Measurements from ENCODE around the gene UBN1.

Gene UBN1

GRCh38 chr16:4910828-4911227 is 63.5 kb downstream of the UBN1 start:
- no peak for TF ChIP-seq CTCF (IDR thresholded peaks at IDR 0.05; ENCODE audit: low read depth, low read length)
- H3K4me3 ChIP-seq (ENCODE audit: low read depth, low read length): no peak overlapping the region

- TF ChIP-seq CTCF (IDR thresholded peaks at IDR 0.05; ENCODE audit: low read depth, low read length): no peak
- H3K4me3 ChIP-seq (ENCODE audit: low read depth, low read length): no peak overlapping the region
These were observed 64.7 kb downstream of the UBN1 start for GRCh38 chr16:4911970-4912386.

- no peak overlapping the region for H3K4me3 ChIP-seq (ENCODE audit: low read depth, low read length)
- no peak for TF ChIP-seq CTCF (IDR thresholded peaks at IDR 0.05; ENCODE audit: low read depth, low read length)
These were observed 66.0 kb downstream of the UBN1 start for GRCh38 chr16:4913130-4913773.

DNA sequence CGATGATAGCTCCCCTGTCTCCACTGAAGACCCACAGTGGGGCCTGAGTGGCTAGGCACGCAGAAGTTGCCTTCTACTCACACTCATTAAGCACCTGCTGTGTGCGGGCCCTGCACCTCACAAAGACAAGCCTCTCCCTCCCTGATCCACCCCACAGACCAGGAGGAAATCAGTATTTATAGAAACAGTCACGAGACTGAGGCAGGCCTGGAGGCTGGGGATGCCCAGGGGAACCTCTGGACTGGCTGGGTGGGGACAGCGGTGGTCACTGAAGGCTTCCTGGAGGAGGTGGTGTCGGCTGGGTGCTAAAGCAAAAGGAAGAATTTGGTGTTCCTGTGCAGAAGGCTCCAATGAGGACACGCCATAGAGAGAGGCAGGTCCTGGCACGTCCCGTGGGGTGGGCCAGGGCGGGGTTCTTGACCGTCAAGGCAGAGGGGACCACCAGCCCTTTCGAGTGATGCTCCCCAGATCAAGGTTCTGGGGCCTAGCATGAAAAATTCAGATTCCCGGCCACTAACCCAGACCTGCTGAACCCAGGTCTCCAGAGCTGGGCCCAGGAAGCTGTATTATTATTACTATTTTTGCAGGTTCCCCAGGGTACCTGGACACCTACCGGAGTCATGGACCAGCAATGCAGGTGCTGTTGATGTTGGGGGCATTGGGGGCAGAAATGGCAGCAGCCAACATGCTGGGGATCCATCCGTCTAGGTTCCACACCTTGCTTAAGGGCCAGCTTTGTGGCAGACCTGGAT is 66.7 kb downstream of the UBN1 start:
- TF ChIP-seq CTCF (IDR thresholded peaks at IDR 0.05; ENCODE audit: low read depth, low read length): no peak
- H3K4me3 ChIP-seq (ENCODE audit: low read depth, low read length): no peak overlapping the region

DNA sequence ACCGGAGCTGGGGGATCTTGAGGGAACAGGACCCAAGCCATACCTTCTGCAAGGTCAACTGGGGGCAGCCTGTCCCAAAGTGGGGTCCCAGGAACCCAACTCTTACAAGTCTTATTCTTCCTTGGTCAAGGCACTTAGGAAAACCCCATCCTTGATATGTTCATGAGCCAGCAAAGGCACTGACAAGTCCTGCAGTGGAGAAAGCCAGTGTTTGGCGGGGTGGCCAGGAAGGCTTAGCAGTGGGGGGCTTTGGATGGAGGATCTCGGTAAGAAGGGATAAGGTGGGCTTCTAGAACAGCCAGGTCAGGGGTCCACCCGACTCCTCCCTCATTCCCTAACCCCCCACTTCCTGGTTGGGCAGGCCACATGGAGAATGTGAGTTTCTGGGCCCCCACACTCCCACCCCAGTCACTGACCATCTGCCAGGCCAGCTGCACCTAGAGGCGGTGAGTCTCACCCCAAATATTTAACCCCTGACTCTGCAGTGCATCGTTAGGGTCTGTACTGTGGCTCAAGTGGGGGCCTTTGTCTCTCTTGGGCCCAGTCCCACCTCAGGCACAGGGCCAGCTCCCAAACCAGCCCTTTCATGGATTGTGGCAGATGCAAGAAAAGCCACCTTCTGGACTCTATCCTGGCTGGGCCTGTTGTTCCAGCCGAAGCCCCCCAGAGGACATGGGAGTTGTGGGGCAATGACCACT is 67.4 kb downstream of the UBN1 start:
- TF ChIP-seq CTCF (IDR thresholded peaks at IDR 0.05; ENCODE audit: low read depth, low read length): no peak
- H3K4me3 ChIP-seq (ENCODE audit: low read depth, low read length): no peak overlapping the region

DNA sequence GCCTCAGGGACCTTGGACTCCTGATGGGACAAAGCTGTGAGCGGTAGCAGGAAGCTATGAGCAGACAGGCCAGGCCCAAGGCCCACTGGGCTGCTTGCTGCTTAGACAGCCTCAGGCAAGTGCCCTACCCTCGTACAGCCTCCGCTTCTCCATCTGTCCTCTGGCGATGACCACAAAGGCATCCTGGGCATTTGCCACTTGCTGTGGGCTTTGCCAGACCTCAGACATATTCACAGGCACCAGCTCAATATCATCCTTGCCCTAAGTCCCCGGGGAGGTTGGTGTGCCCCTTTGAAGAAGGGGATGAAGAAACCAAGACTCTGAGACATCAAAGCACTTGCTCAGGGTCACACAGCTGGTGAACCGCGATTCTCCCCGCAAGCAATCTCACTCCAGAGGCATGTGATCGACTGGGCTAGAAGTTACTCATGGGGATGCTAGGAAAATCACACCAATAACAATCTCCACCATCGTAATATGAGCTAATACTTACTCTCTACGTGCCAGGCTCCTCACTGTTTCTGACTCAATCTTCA is 68.0 kb downstream of the UBN1 start:
- no peak for TF ChIP-seq CTCF (IDR thresholded peaks at IDR 0.05; ENCODE audit: low read depth, low read length)

More for the DNA sequence above, 68.0 kb downstream of the UBN1 start:
- H3K4me3 ChIP-seq (ENCODE audit: low read depth, low read length): no peak overlapping the region

All from WI38 (cell line).